Measurements from ENCODE around the gene ATP13A3.

The ATP13A3 gene

GRCh38 chr3:194376241-194376560 is 110.6 kb downstream of the ATP13A3 start:
- no peak overlapping the region for H2AFZ ChIP-seq (ENCODE audit: low read depth, low read length)
- peaks cover 14% of the 10 kb centered on the region for H3K27me3 ChIP-seq (ENCODE audit: low read depth, low read length)

GRCh38 chr3:194375473-194376240 is 111.1 kb downstream of the ATP13A3 start:
- H4K20me1 ChIP-seq (ENCODE audit: insufficient read depth, low read length) = no peaks in the 10 kb centered on the region
- H3K4me2 ChIP-seq (ENCODE audit: low read length) = no peak overlapping the region
- H3K36me3 ChIP-seq (replicated peaks; ENCODE audit: low read depth, low read length) = no peaks in the 10 kb centered on the region
- H3K4me3 ChIP-seq (ENCODE audit: low read length) = no peak overlapping the region
- H3K4me1 ChIP-seq (ENCODE audit: low read length) = no peaks in the 10 kb centered on the region
- H3K27ac ChIP-seq (ENCODE audit: low read length) = no peak overlapping the region
- no peak overlapping the region for H2AFZ ChIP-seq (ENCODE audit: low read depth, low read length)
- H3K9ac ChIP-seq (ENCODE audit: low read length) = no peak overlapping the region
- peaks cover 17% of the 10 kb centered on the region for H3K27me3 ChIP-seq (ENCODE audit: low read depth, low read length)
- H3K9me3 ChIP-seq (ENCODE audit: insufficient read depth, low read length) = no peaks in the 10 kb centered on the region
- H3K79me2 ChIP-seq (ENCODE audit: low read length) = no peaks in the 10 kb centered on the region
- TF ChIP-seq EZH2phosphoT487 (IDR thresholded peaks at IDR 0.05; ENCODE audit: low read depth) (no peak), CTCF (IDR thresholded peaks at IDR 0.05; ENCODE audit: low read depth, low read length) (no peak)

More at GRCh38 chr3:194376241-194376560, 110.6 kb downstream of the ATP13A3 start:
- no peaks in the 10 kb centered on the region for H3K79me2 ChIP-seq (ENCODE audit: low read length)
- no peak overlapping the region for H3K4me3 ChIP-seq (ENCODE audit: low read length)
- no peak overlapping the region for H3K4me2 ChIP-seq (ENCODE audit: low read length)
- H3K9me3 ChIP-seq (ENCODE audit: insufficient read depth, low read length) = no peaks in the 10 kb centered on the region
- H4K20me1 ChIP-seq (ENCODE audit: insufficient read depth, low read length) = no peaks in the 10 kb centered on the region
- H3K4me1 ChIP-seq (ENCODE audit: low read length) = no peaks in the 10 kb centered on the region
- no peak overlapping the region for H3K9ac ChIP-seq (ENCODE audit: low read length)
- H3K27ac ChIP-seq (ENCODE audit: low read length) = no peak overlapping the region
- H3K36me3 ChIP-seq (replicated peaks; ENCODE audit: low read depth, low read length) = no peaks in the 10 kb centered on the region
- TF ChIP-seq EZH2phosphoT487 (IDR thresholded peaks at IDR 0.05; ENCODE audit: low read depth) (no peak), CTCF (IDR thresholded peaks at IDR 0.05; ENCODE audit: low read depth, low read length) (no peak)

- TF ChIP-seq CTCF (IDR thresholded peaks at IDR 0.05; ENCODE audit: low read depth, low read length) (no peak), EZH2phosphoT487 (IDR thresholded peaks at IDR 0.05; ENCODE audit: low read depth) (no peak)
- Histone ChIP-seq H3K27ac (ENCODE audit: low read length) (no peak overlapping the region), H3K27me3 (ENCODE audit: low read depth, low read length) (peaks cover 21% of the 10 kb centered on the region)
Observed at GRCh38 chr3:194374935-194375334, 111.9 kb downstream of the ATP13A3 start.

GRCh38 chr3:194373899-194374298 is 112.9 kb downstream of the ATP13A3 start:
- no peak overlapping the region for H2AFZ ChIP-seq (ENCODE audit: low read depth, low read length)
- no peak for TF ChIP-seq CTCF (IDR thresholded peaks at IDR 0.05; ENCODE audit: low read depth, low read length)
- TF ChIP-seq EZH2phosphoT487 (IDR thresholded peaks at IDR 0.05; ENCODE audit: low read depth) = no peak
- H3K4me3 ChIP-seq (ENCODE audit: low read length) = no peak overlapping the region

More at GRCh38 chr3:194374935-194375334, 111.9 kb downstream of the ATP13A3 start:
- Histone ChIP-seq H2AFZ (ENCODE audit: low read depth, low read length) (no peak overlapping the region), H3K4me3 (ENCODE audit: low read length) (no peak overlapping the region), H3K4me1 (ENCODE audit: low read length) (no peaks in the 10 kb centered on the region), H3K36me3 (replicated peaks; ENCODE audit: low read depth, low read length) (no peaks in the 10 kb centered on the region), H4K20me1 (ENCODE audit: insufficient read depth, low read length) (no peaks in the 10 kb centered on the region), H3K9me3 (ENCODE audit: insufficient read depth, low read length) (no peaks in the 10 kb centered on the region), H3K9ac (ENCODE audit: low read length) (no peak overlapping the region), H3K4me2 (ENCODE audit: low read length) (no peak overlapping the region), H3K79me2 (ENCODE audit: low read length) (no peaks in the 10 kb centered on the region)

More at GRCh38 chr3:194373899-194374298, 112.9 kb downstream of the ATP13A3 start:
- Histone ChIP-seq H3K79me2 (ENCODE audit: low read length) (no peaks in the 10 kb centered on the region), H3K27ac (ENCODE audit: low read length) (no peak overlapping the region), H3K36me3 (replicated peaks; ENCODE audit: low read depth, low read length) (no peaks in the 10 kb centered on the region), H3K9me3 (ENCODE audit: insufficient read depth, low read length) (no peaks in the 10 kb centered on the region), H3K4me1 (ENCODE audit: low read length) (peaks cover 4% of the 10 kb centered on the region), H3K4me2 (ENCODE audit: low read length) (no peak overlapping the region), H3K9ac (ENCODE audit: low read length) (no peak overlapping the region), H4K20me1 (ENCODE audit: insufficient read depth, low read length) (no peaks in the 10 kb centered on the region), H3K27me3 (ENCODE audit: low read depth, low read length) (peaks cover 24% of the 10 kb centered on the region)

Measured in OCI-LY3 (cell line).